PFSK-1 (cell line): Measurements from ENCODE around the gene ST6GALNAC3.

Experiments
- POLR2AphosphoS5 ChIP-seq: IDR thresholded peaks from 2 replicates; pipeline ENCODE4 v1.6.1; 2012; ENCODE audit warnings: low read depth, mild to moderate bottlenecking, control low read depth, low read length, moderate library complexity
- SIN3A ChIP-seq: IDR thresholded peaks from 2 replicates; pipeline ENCODE4 v1.6.1; 2012; ENCODE audit warnings: mild to moderate bottlenecking, low read length, moderate library complexity, borderline replicate concordance; ENCODE audit not compliant: insufficient read depth

GRCh38 chr1:76627901-76628300, 553.4 kb downstream of the ST6GALNAC3 start:
- TF ChIP-seq POLR2AphosphoS5 = no peak
- TF ChIP-seq SIN3A = no peak
